HepG2 (cell line): Measurements from ENCODE around the gene RIPK3. TPM values are rescaled to one million over a fixed set of nuclear protein-coding genes. Genes with fewer than 3 reads are reported as not detected.

ENCODE experiments used
- BORCS8-MEF2B ChIP-seq: sonication (generic); formaldehyde crosslinking; IDR thresholded peaks from 2 replicates; pipeline ENCODE4 v1.8.0; 2022; ENCODE audit warnings: mild to moderate bottlenecking, missing genetic modification reagents
- CEBPG ChIP-seq: IDR thresholded peaks from 2 replicates; pipeline ENCODE4 v1.6.1; 2016
- FIP1L1 ChIP-seq: fragments of 200-400 bp; formaldehyde crosslinking; IDR thresholded peaks from 2 replicates; pipeline ENCODE4 v1.6.1; 2018; ENCODE audit warnings: low read depth, mild to moderate bottlenecking, low read length, moderate library complexity, borderline replicate concordance; ENCODE audit not compliant: insufficient read depth
- HES4 ChIP-seq: sonication (generic); formaldehyde crosslinking; IDR thresholded peaks from 2 replicates; pipeline ENCODE4 v1.9.0; 2021; ENCODE audit warnings: mild to moderate bottlenecking, missing genetic modification reagents, borderline replicate concordance
- NR3C1 ChIP-seq: sonication (generic); formaldehyde crosslinking; IDR thresholded peaks from 2 replicates; pipeline ENCODE4 v1.4.0; 2020; ENCODE audit warnings: missing genetic modification reagents
- WIZ ChIP-seq: sonication (generic); formaldehyde crosslinking; IDR thresholded peaks from 2 replicates; pipeline ENCODE4 v1.5.1; 2020; ENCODE audit warnings: mild to moderate bottlenecking, missing genetic modification reagents
- ZNF256 ChIP-seq: sonication (generic); formaldehyde crosslinking; conservative IDR thresholded peaks from 2 replicates; pipeline ENCODE4 v1.4.0; 2020; ENCODE audit warnings: missing genetic modification reagents
- ZNF282 ChIP-seq: fragments of 450-650 bp; IDR thresholded peaks from 2 replicates; pipeline ENCODE4 v1.6.1; 2018; ENCODE audit not compliant: partially characterized antibody
- ZNF317 ChIP-seq: sonication (generic); formaldehyde crosslinking; IDR thresholded peaks from 2 replicates; pipeline ENCODE4 v1.5.0; 2020; ENCODE audit warnings: mild to moderate bottlenecking, missing genetic modification reagents
- ZSCAN31 ChIP-seq: sonication (generic); formaldehyde crosslinking; IDR thresholded peaks from 2 replicates; pipeline ENCODE4 v1.5.0; 2020; ENCODE audit warnings: low read depth, mild to moderate bottlenecking, missing genetic modification reagents
- polyA plus RNA-seq, 8 experiments: library from polyadenylated mRNA; depleted of rRNA in 3 of 8; stranded (reverse) in 7 of 8; unstranded in 1 of 8; fragments of >200 nt; fragmentation: Illumina TruSeq in 4 of 8; extraction: Trizol in 4 of 8; gene quantifications; 2 replicates each; pipeline versions ENCODE4 v1.2.1 to v1.2.3, GENCODE V29; 2011 to 2016; ENCODE audit warnings: low read depth in 4 of 8, missing spikeins in 1 of 8, mixed read lengths in 1 of 8; ENCODE audit not compliant: insufficient read depth in 1 of 8
- total RNA-seq, 5 experiments: library from RNA; depleted of rRNA; stranded (reverse); fragments of >200 nt; fragmentation: Illumina TruSeq; extraction: Trizol; gene quantifications; 2 replicates each; pipeline ENCODE4 v1.2.3, GENCODE V29; 2016; ENCODE audit warnings: low read depth in 1 of 5
- TF ChIP-seq, protein P1 (sequence below): sonication (generic); formaldehyde crosslinking; IDR thresholded peaks from 2 replicates; pipeline ENCODE4 v1.4.0; 2020; ENCODE audit warnings: missing genetic modification reagents
- TF ChIP-seq, protein P2 (sequence below), 2 experiments: fragments of 450-650 bp in 1 of 2; sonication (generic) in 1 of 2; formaldehyde crosslinking; IDR thresholded peaks; 2 replicates each; pipeline versions ENCODE4 v1.5.0 to v1.8.0; 2020 to 2022; ENCODE audit warnings: mild to moderate bottlenecking in 1 of 2, missing genetic modification reagents in 1 of 2
- TF ChIP-seq, protein P3 (sequence below): sonication (generic); formaldehyde crosslinking; IDR thresholded peaks from 2 replicates; pipeline ENCODE4 v1.5.0; 2020; ENCODE audit warnings: missing genetic modification reagents
- TF ChIP-seq, protein P4 (sequence below): sonication (generic); formaldehyde crosslinking; IDR thresholded peaks from 2 replicates; pipeline ENCODE4 v1.4.0; 2020; ENCODE audit warnings: mild to moderate bottlenecking, missing genetic modification reagents
- TF ChIP-seq, protein P5 (sequence below): sonication (generic); formaldehyde crosslinking; IDR thresholded peaks from 2 replicates; pipeline ENCODE4 v1.8.0; 2023; ENCODE audit warnings: mild to moderate bottlenecking, missing genetic modification reagents

RIPK3 gene
- total and polyA plus RNA-seq, 2 of the 13 experiments (the other 11 are each of a cell fraction or from before 2014, with no cell fraction given) = not detected

- TF ChIP-seq, protein P1, sequence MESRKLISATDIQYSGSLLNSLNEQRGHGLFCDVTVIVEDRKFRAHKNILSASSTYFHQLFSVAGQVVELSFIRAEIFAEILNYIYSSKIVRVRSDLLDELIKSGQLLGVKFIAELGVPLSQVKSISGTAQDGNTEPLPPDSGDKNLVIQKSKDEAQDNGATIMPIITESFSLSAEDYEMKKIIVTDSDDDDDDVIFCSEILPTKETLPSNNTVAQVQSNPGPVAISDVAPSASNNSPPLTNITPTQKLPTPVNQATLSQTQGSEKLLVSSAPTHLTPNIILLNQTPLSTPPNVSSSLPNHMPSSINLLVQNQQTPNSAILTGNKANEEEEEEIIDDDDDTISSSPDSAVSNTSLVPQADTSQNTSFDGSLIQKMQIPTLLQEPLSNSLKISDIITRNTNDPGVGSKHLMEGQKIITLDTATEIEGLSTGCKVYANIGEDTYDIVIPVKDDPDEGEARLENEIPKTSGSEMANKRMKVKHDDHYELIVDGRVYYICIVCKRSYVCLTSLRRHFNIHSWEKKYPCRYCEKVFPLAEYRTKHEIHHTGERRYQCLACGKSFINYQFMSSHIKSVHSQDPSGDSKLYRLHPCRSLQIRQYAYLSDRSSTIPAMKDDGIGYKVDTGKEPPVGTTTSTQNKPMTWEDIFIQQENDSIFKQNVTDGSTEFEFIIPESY (CRISPR knock-in tag) = peak; percentile 45; the same call in 1 of the 2 replicates
- TF ChIP-seq, protein P2, sequence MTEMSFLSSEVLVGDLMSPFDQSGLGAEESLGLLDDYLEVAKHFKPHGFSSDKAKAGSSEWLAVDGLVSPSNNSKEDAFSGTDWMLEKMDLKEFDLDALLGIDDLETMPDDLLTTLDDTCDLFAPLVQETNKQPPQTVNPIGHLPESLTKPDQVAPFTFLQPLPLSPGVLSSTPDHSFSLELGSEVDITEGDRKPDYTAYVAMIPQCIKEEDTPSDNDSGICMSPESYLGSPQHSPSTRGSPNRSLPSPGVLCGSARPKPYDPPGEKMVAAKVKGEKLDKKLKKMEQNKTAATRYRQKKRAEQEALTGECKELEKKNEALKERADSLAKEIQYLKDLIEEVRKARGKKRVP (CRISPR knock-in tag; IDR thresholded peaks at IDR 0.05) = no peak
- TF ChIP-seq FIP1L1 (no peak), BORCS8-MEF2B (CRISPR knock-in tag) (no peak), HES4 (CRISPR knock-in tag) (no peak), NR3C1 (CRISPR knock-in tag) (no peak), ZNF282 (no peak), WIZ (0 out of 2 replicates have a peak, but pooled peaks have one; percentile 16), ZNF256 (CRISPR knock-in tag) (no peak), CEBPG (CRISPR knock-in tag) (no peak), ZNF317 (CRISPR knock-in tag) (no peak), ZSCAN31 (CRISPR knock-in tag) (0 out of 2 replicates have a peak, but pooled peaks have one; percentile 27)
- TF ChIP-seq, protein P3, sequence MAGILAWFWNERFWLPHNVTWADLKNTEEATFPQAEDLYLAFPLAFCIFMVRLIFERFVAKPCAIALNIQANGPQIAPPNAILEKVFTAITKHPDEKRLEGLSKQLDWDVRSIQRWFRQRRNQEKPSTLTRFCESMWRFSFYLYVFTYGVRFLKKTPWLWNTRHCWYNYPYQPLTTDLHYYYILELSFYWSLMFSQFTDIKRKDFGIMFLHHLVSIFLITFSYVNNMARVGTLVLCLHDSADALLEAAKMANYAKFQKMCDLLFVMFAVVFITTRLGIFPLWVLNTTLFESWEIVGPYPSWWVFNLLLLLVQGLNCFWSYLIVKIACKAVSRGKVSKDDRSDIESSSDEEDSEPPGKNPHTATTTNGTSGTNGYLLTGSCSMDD = no peak
- TF ChIP-seq, protein P4, sequence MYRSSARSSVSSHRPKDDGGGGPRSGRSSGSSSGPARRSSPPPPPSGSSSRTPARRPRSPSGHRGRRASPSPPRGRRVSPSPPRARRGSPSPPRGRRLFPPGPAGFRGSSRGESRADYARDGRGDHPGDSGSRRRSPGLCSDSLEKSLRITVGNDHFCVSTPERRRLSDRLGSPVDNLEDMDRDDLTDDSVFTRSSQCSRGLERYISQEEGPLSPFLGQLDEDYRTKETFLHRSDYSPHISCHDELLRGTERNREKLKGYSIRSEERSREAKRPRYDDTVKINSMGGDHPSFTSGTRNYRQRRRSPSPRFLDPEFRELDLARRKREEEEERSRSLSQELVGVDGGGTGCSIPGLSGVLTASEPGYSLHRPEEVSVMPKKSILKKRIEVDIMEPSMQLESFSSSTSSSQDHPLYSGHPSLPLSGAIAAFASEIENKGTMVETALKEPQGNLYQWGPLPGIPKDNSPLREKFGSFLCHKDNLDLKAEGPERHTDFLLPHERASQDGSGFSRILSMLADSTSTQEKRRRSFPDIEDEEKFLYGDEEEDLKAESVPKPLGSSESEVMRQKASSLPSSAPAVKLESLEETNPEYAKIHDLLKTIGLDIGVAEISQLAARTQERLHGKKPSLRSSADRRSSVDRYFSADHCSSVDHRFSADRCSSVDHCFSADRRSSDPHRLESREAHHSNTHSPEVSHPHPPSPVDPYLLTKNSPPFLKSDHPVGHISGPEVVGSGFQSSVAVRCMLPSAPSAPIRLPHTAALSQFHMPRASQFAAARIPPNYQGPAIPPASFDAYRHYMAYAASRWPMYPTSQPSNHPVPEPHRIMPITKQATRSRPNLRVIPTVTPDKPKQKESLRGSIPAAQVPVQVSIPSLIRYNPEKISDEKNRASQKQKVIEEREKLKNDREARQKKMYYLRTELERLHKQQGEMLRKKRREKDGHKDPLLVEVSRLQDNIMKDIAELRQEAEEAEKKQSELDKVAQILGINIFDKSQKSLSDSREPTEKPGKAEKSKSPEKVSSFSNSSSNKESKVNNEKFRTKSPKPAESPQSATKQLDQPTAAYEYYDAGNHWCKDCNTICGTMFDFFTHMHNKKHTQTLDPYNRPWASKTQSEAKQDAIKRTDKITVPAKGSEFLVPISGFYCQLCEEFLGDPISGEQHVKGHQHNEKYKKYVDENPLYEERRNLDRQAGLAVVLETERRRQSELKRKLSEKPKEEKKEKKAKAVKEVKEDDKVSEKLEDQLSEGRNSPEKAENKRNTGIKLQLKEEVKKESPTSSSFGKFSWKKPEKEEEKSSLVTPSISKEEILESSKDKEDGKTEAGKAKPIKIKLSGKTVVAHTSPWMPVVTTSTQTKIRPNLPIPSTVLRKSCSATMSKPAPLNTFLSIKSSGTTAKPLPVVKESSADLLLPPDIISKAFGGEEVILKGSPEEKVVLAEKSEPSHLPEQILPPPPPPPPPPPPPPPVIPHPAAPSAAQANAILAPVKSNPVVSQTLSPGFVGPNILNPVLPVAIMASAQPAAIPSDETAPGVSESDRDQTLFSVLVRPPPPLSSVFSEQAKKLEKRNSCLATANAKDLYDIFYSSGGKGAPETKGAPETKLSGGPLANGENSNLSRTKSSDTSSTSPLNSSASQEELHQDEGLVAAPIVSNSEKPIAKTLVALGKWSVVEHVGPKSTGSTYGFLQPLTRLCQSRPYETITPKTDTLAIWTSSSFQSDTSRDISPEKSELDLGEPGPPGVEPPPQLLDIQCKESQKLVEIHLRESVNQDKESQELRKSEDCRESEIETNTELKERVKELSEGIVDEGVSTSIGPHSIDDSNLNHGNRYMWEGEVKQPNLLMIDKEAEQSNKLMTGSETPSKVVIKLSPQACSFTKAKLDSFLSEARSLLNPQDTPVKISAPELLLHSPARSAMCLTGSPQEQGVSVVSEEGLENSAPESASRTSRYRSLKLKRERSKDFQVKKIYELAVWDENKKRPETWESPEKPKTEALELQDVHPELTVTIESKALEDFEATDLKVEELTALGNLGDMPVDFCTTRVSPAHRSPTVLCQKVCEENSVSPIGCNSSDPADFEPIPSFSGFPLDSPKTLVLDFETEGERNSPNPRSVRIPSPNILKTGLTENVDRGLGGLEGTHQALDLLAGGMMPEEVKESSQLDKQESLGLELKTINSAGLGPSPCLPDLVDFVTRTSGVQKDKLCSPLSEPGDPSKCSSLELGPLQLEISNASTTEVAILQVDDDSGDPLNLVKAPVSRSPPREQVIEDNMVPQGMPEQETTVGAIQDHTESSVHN = 0 out of 2 replicates have a peak, but pooled peaks have one; percentile 36
- TF ChIP-seq, protein P5, sequence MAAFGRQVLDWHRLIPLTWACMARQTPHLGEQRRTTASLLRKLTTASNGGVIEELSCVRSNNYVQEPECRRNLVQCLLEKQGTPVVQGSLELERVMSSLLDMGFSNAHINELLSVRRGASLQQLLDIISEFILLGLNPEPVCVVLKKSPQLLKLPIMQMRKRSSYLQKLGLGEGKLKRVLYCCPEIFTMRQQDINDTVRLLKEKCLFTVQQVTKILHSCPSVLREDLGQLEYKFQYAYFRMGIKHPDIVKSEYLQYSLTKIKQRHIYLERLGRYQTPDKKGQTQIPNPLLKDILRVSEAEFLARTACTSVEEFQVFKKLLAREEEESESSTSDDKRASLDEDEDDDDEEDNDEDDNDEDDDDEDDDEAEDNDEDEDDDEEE (CRISPR knock-in tag) = 0 out of 2 replicates have a peak, but pooled peaks have one; percentile 34
Observed at GRCh38 chr14:24368562-24369252, 28.9 kb upstream of the RIPK3 start (continued).
